Measurements from ENCODE around the gene TAGLN3.

DNA sequence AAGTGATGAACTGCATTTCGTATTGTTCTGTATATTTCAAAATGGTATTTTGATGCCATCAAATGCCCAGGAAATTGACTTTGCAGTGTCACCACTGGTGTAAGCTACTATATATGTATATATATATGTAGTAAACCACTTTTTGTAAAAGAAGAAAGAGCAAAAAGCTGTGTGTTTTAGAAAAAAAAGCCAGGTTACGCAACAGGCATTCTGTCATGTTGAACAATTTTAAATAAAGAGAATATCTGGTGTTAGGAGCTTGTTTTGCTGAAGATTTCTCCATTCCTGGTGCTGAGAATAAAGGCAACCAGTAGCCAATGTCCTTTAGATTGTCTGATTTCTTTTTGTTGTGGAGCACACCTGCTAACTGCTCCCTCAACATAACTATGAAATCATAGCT is 23.6 kb upstream of the TAGLN3 start:
- TF ChIP-seq POLR2A (IDR thresholded peaks at IDR 0.05; ENCODE audit: low read depth, low read length) (no peak), TAF1 (IDR thresholded peaks at IDR 0.05; ENCODE audit: low read depth, low read length) (no peak)
